Measurements from ENCODE around the gene CKAP2.

CKAP2 gene

GRCh38 chr13:52412128-52412527 is 43.1 kb upstream of the CKAP2 start:
- H3K36me3 ChIP-seq = no peaks in the 10 kb centered on the region

GRCh38 chr13:52414051-52414450 is 41.2 kb upstream of the CKAP2 start:
- H3K9me3 ChIP-seq (ENCODE audit: severe bottlenecking) = no peaks in the 10 kb centered on the region
- no peak for DNase-seq
- no peak for TF ChIP-seq CTCF (IDR thresholded peaks at IDR 0.05; ENCODE audit: low read depth, low read length)
- no peak overlapping the region for H3K4me3 ChIP-seq (ENCODE audit: low read depth, low read length)
- no peaks in the 10 kb centered on the region for H3K36me3 ChIP-seq
- H3K27me3 ChIP-seq (ENCODE audit: insufficient read depth, low read depth, severe bottlenecking) = no peaks in the 10 kb centered on the region
- H3K27ac ChIP-seq = no peak overlapping the region

More at GRCh38 chr13:52412128-52412527, 43.1 kb upstream of the CKAP2 start:
- Histone ChIP-seq H3K27me3 (ENCODE audit: insufficient read depth, low read depth, severe bottlenecking) (no peaks in the 10 kb centered on the region), H3K27ac (no peak overlapping the region), H3K4me3 (ENCODE audit: low read depth, low read length) (no peak overlapping the region), H3K9me3 (ENCODE audit: severe bottlenecking) (no peaks in the 10 kb centered on the region)
- no peak for DNase-seq
- no peak for TF ChIP-seq CTCF (IDR thresholded peaks at IDR 0.05; ENCODE audit: low read depth, low read length)

GRCh38 chr13:52414963-52415362 is 40.3 kb upstream of the CKAP2 start:
- Histone ChIP-seq H3K4me3 (ENCODE audit: low read depth, low read length) (no peak overlapping the region), H3K36me3 (no peaks in the 10 kb centered on the region)

GRCh38 chr13:52419080-52419479 is 36.2 kb upstream of the CKAP2 start:
- no peaks in the 10 kb centered on the region for H3K36me3 ChIP-seq
- no peak for DNase-seq
- no peak for TF ChIP-seq CTCF (IDR thresholded peaks at IDR 0.05; ENCODE audit: low read depth, low read length)

More at GRCh38 chr13:52414963-52415362, 40.3 kb upstream of the CKAP2 start:
- H3K9me3 ChIP-seq (ENCODE audit: severe bottlenecking) = no peaks in the 10 kb centered on the region
- H3K27ac ChIP-seq = no peak overlapping the region
- no peak for DNase-seq
- no peaks in the 10 kb centered on the region for H3K27me3 ChIP-seq (ENCODE audit: insufficient read depth, low read depth, severe bottlenecking)
- no peak for TF ChIP-seq CTCF (IDR thresholded peaks at IDR 0.05; ENCODE audit: low read depth, low read length)

GRCh38 chr13:52421216-52421615 is 34.1 kb upstream of the CKAP2 start:
- TF ChIP-seq CTCF (IDR thresholded peaks at IDR 0.05; ENCODE audit: low read depth, low read length) = no peak

More at GRCh38 chr13:52419080-52419479, 36.2 kb upstream of the CKAP2 start:
- no peak overlapping the region for H3K27ac ChIP-seq
- no peak overlapping the region for H3K4me3 ChIP-seq (ENCODE audit: low read depth, low read length)
- no peaks in the 10 kb centered on the region for H3K9me3 ChIP-seq (ENCODE audit: severe bottlenecking)
- H3K27me3 ChIP-seq (ENCODE audit: insufficient read depth, low read depth, severe bottlenecking) = no peaks in the 10 kb centered on the region

GRCh38 chr13:52428295-52428694 is 27.0 kb upstream of the CKAP2 start:
- no peak for TF ChIP-seq CTCF (IDR thresholded peaks at IDR 0.05; ENCODE audit: low read depth, low read length)
- H3K27me3 ChIP-seq (ENCODE audit: insufficient read depth, low read depth, severe bottlenecking) = no peaks in the 10 kb centered on the region
- DNase-seq = no peak
- peak overlapping the region; percentile 78 for H3K27ac ChIP-seq
- H3K36me3 ChIP-seq = no peaks in the 10 kb centered on the region; the same call in 1 of the 2 replicates
- H3K4me3 ChIP-seq (ENCODE audit: low read depth, low read length) = no peak overlapping the region
- H3K9me3 ChIP-seq (ENCODE audit: severe bottlenecking) = no peaks in the 10 kb centered on the region

More at GRCh38 chr13:52421216-52421615, 34.1 kb upstream of the CKAP2 start:
- Histone ChIP-seq H3K9me3 (ENCODE audit: severe bottlenecking) (no peaks in the 10 kb centered on the region), H3K36me3 (no peaks in the 10 kb centered on the region; the same call in 1 of the 2 replicates), H3K27me3 (ENCODE audit: insufficient read depth, low read depth, severe bottlenecking) (no peaks in the 10 kb centered on the region), H3K4me3 (ENCODE audit: low read depth, low read length) (no peak overlapping the region), H3K27ac (no peak overlapping the region)
- no peak for DNase-seq
